GM12875 (cell line): Measurements from ENCODE around the gene SLC27A2.

Experiments
- H3K4me3 ChIP-seq: one replicate; pipeline ENCODE4 v1.5.1; 2011; ENCODE audit warnings: low read depth, low read length, control low read depth
- TF ChIP-seq, protein P1 (sequence below): IDR thresholded peaks from 2 replicates; pipeline ENCODE4 v1.5.1; 2011; ENCODE audit warnings: low read depth, mild to moderate bottlenecking, control low read depth, inconsistent platforms, low read length, moderate library complexity, borderline replicate concordance; ENCODE audit not compliant: insufficient read depth

SLC27A2 gene

DNA sequence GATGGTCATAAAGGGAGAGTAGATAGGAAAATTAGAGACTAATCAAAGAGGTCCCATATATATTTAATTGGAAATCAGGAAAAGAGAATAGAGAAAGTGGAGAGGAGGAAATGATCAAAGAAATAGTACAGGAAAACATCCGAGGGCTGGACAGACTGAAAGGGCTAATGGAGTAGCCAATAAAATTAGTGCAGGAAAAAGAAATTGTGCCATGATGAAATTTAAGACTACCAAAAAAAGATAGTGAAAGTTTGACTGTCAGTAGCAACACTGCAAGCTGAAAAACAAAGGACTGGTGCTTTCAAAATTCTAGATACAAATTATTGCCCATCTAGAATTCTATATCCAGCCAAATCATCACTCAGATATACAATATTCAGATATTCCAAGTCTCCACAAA is 36.3 kb downstream of the SLC27A2 start:
- H3K4me3 ChIP-seq, result no peak overlapping the region
- TF ChIP-seq, protein P1, sequence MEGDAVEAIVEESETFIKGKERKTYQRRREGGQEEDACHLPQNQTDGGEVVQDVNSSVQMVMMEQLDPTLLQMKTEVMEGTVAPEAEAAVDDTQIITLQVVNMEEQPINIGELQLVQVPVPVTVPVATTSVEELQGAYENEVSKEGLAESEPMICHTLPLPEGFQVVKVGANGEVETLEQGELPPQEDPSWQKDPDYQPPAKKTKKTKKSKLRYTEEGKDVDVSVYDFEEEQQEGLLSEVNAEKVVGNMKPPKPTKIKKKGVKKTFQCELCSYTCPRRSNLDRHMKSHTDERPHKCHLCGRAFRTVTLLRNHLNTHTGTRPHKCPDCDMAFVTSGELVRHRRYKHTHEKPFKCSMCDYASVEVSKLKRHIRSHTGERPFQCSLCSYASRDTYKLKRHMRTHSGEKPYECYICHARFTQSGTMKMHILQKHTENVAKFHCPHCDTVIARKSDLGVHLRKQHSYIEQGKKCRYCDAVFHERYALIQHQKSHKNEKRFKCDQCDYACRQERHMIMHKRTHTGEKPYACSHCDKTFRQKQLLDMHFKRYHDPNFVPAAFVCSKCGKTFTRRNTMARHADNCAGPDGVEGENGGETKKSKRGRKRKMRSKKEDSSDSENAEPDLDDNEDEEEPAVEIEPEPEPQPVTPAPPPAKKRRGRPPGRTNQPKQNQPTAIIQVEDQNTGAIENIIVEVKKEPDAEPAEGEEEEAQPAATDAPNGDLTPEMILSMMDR, result no peak

DNA sequence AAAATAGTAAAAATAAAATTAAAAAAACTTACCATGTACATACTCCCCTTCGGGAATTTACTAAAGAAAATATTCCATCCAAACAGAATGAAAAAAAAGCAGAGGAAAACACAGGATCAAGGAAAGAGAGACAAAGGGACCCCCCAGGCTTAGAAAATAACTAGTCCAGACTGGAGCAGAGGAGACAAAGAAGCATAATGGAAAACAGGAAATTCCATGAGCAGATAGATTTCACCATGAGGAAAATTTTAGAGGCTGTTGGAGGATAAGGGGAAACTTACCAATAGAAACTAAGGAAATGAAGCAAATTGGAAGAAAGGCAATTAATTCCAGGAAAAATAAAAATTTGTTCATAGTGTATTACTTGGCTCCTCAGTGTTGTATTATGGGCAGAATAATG is 36.7 kb downstream of the SLC27A2 start:
- TF ChIP-seq, protein P1, result no peak
- H3K4me3 ChIP-seq, result no peak overlapping the region

DNA sequence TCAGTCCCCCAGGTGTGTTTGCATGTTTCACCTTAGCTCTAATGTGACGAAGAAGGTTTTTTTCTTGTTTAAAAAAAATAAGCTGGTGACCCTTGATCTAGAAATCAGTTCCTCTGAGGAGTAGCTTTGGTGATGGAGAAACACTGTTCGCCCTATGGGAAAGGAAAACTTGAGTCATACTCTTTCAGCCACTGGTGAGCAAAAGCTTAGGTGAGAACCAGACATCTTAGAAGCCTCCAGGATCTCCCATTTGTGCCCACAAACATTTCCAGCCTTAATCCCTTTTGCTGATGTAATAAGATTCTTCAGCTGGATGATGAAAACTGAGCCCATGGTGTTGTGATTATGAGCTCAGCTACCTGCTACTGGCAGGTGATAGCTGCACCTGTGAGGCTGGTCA is 37.8 kb downstream of the SLC27A2 start:
- no peak overlapping the region for H3K4me3 ChIP-seq
- TF ChIP-seq, protein P1, result no peak

DNA sequence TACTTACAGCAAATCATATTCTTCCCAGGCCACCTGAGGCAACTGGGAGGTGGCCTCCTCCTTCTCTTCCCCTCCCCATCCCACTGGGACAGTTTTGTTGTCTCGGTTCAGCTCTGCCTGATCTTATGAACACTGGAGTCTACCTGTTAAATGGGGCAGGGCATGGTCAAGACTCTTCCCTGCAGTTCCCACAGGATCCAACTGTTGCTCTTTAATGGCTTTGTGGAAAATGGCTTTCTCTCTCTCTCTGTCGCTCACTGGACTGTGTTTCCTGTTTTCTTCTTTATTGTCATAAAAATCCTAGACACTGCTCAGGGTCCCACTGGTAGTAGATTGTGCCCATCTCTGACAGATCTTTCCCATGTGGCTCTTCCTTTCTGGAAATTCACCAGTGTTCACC is 40.2 kb downstream of the SLC27A2 start:
- no peak overlapping the region for H3K4me3 ChIP-seq
- TF ChIP-seq, protein P1, result no peak

DNA sequence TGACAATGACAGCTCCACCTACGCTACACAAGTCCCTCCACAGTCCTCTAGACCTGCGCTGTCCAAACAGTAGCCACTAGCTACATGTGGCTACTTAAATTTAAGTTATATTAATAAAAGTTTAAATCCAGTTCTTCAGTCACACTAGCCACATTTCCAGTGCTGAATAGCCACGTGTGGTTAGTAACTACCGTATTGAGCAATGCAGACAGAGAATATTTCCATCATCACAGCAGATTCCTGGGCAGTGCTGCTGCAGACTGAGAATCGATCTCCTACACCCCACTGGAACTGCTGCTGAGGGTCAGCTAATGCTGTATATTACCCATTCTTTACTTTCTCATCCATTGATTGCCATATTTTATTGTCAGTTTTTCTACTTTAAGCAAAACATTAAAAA is 42.6 kb downstream of the SLC27A2 start:
- H3K4me3 ChIP-seq, result no peak overlapping the region
- TF ChIP-seq, protein P1, result no peak

DNA sequence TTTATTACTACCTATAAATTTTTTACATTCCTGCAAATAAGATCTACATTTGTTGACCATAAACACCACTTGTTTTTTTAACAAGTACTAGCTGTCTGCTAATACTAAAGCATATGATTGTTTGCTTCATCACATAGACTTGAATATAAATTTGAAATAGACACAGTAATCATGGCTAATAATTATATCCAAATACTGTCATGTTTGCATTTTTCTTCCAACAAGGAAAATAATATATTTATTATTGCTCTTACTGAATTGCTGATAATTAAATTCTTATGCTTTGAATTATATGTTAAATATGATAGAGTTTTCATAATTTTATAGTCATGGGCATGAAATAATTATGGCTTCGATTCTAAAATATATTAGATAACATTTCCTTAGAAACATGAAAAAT is 43.1 kb downstream of the SLC27A2 start:
- TF ChIP-seq, protein P1, result no peak
- no peak overlapping the region for H3K4me3 ChIP-seq

DNA sequence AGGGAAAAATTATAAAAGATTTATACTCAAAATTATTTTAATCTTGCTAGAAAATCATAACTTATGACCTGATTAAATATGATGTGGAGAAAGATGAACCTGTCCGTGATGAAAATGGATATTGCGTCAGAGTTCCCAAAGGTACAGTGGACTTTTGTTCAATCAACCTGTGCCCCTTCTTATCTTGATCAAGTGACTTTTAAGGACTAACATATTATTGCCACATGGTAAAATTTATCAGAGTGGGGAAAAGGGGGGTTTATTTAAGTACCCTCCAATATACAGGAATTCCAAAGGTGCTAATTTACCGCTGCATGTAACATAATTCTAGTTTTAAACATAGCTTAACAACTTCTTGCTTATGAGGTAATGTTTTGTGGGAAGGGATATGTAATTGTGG is 43.9 kb downstream of the SLC27A2 start:
- TF ChIP-seq, protein P1, result no peak
- H3K4me3 ChIP-seq, result no peak overlapping the region
